GM15510 (cell line): ENCODE results near the gene KCNQ1.

Experiments
- POLR2A ChIP-seq: IDR thresholded peaks from 3 replicates; pipeline ENCODE4 v1.6.1; 2011; ENCODE audit warnings: borderline replicate concordance; ENCODE audit not compliant: insufficient read length; ENCODE audit errors: extremely low read depth

The KCNQ1 gene

DNA sequence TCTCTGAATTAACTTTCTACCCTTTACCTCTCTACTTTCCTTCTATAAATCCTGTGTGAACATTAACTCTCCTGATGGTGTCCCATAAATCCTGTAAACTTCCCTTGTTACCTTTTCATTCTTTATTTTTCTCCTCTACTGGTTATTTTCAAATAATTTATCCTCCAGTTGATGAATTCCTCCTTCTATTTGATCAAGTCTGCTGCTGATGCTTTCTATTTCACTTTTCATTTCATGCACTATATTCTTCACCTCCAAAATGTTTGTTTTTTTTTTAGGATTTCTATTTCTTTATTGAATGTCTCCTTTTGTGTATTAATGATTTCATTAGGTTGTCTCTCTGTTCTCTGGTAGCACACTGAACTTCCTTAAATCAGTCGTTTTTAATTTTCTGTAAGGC, 186.4 kb downstream of the KCNQ1 start:
- TF ChIP-seq POLR2A = no peak

DNA sequence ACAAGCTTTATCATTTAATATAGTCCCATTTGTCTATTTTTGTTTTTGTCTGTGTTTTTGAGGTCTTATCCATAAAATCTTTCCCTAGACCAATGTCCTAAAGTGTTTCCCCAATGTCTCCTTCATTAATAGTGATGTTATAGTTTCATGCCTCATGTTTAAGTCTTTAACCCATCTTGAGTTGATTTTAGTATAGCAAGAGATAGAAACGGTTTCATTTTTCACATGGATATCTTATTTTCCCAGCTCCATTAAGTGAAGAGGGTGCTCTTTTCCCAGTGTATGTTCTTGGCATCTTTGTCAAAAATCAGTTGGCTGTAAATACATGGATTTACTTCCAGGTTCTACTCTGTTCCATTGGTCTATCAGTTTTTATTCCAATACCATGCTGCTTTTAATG, 196.8 kb downstream of the KCNQ1 start:
- no peak for TF ChIP-seq POLR2A

DNA sequence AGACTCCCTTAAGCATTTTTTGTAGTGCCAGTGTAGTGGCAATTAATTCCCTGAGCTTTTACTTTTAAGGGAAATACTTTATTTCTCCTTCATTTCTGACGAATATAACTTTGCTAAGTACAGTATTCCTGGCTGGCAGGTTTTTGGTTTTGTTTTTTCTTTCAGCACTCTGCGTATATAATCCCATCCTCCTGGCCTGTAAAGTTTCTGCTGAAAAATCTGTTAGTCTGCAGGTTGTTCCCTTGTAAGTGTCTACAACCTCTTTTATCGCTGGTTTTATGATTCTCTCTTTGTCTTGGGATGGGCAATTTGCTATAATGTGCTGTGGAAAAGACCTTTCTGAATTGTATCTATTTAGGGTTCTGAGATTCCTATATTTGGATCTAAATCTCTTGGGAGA, 198.9 kb downstream of the KCNQ1 start:
- no peak for TF ChIP-seq POLR2A

DNA sequence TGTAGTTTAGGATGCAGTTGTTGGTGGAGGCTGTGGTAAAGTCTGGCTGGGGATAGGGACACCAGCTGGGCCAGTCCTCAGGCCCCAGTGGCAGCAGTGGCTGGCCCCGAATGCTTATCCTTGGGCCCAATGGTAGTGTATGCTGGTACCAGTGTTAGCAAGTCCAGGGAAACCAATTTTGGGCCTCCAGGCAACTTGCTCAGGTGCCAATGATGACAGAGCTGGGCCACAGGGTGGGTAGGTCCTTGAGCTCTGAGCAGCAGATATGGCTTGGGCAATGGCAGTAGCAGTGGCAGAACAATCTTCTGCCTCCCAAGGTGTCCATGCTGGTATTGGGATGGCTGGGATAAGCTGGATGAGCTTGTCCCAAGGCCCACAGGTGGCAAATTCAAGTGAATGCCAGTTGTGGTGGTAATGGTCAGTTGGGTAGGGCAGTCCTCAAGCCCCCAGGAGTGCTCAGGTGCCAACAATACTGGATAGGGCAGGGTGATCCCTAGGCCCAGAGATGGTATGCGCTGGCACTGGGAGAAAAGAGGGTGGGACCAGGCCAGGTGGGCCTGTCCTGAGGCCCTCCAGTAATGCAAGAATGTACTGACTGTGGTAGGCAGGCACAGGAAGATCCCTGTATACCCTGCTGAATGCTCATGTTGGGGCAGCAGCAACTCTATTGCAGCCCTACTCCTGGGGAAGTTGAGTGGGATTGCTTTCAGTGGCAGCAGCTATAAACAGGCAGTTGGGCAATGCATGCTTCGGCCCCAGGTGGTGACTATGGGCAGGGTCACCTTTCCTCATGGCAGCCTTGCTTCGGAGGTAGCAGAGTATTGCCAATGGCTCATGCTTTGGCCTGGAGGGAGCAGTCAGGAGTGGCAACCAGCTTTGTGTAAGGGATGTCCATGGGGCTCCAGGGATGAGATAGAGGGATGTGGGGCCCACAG, 200.3 kb downstream of the KCNQ1 start:
- no peak for TF ChIP-seq POLR2A

DNA sequence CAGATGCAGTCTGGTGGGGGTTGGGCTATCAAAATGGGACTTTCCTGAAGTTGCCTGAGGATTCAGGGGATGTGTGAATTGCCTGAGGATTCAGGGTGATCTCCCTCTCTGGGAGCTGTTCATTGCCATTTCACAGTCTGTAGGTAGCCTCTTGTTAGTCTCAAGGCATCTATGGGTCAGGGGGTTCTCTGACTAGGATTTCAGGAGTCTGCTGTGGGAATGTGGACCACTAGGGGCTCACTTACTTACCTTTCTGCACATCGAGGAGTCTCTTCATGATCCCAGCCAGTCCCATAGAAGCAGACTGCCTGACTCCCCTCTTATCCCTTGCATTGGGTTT, 200.9 kb downstream of the KCNQ1 start:
- no peak for TF ChIP-seq POLR2A

DNA sequence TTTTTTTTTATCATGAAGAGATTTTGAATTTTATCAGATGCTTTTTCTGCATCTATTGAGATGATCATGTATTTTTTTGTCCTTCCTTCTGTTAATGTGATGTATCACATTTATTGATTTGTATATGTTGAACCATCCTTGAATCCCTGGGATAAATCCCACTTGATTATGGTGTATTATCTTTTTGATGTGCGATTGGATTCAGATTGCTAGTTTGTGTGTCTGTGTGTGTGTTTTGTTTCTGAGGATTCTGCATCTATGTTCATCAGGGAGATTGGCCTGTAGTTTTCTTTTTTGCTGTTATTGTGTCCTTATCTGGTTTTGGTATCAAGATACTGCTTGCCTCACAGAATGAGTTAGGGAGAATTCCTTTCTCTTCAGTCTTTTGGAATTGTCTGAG, 202.4 kb downstream of the KCNQ1 start:
- TF ChIP-seq POLR2A = no peak

DNA sequence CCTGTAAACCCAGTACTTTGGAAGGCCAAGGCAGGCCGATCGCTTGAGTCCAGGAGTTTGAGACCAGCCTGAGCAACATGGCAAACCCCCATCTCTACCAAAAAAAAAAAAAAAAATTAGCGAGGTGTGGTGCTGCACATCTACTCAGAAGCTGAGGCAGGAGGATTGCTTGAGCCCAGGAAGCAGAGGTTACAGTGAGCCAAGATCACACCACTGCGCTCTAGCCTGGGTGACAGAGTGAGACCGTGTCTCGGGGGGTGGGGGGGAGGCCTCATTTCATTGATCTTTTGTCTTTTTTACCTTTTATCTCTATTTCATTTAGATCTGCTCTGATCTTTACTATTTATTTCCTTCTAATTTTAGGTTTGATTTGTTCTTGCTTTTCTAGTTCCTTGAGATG, 203.1 kb downstream of the KCNQ1 start:
- no peak for TF ChIP-seq POLR2A

DNA sequence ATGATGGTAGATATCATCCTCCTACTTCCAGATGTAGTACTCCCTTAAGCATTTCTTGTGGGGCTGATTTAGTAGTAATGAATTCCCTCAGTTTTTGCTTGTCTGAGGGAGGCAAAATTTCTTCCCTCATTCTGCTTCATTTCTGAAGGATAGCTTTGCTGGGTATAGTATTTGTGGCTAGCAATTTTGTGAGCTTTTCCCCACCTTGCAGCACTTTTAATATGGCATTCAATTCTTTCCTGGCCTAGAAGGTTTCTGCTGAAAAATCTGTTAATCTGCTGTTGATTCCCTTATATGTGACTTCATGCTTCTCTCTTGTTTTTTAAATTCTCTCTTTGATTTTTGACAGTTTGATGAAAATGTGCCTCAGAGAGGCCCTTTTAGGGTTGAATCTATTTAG, 204.6 kb downstream of the KCNQ1 start:
- TF ChIP-seq POLR2A = no peak

DNA sequence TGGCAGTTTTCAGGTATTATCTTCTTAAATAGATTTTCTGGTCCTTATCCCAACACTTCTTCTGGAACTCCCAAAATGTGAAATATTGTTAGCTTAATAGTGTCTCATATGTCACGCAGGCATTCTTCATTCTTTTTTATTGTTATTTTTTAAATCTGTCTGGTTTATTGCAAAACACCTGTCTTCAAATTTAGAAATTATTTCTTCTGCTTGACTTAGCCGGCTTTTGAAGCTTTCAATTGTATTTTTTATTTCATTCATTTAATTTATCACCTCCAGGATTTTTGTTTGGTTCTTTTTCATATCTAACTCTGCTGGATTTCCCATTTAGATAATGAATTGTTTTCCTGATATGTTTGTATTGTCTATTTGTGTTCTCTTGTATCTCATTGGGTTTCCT, 205.0 kb downstream of the KCNQ1 start:
- TF ChIP-seq POLR2A = no peak

DNA sequence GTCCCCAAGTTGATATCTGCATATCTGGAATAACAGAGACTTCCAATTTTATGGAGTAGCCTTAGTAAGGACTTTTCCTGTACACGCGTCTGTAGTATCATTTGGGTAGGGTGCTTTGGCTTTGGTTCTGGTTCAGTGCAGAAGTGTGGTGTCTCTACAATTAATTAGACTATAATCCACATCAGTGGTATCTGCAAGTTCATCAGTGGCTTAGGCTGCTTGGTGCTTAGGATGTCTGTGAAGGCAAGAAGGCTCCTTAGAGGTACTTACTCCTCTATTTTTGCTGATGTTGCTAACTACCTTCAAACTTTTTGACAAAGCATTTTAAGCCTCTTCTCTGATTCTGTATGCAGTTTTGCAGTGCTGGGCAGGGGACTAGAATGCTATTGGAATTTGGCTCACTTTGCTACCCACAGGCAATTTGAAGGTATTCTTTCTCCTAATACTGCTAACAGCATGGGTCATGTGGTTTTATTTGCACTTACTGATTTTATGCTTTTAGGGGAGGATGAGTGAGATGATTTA, 205.6 kb downstream of the KCNQ1 start:
- no peak for TF ChIP-seq POLR2A

DNA sequence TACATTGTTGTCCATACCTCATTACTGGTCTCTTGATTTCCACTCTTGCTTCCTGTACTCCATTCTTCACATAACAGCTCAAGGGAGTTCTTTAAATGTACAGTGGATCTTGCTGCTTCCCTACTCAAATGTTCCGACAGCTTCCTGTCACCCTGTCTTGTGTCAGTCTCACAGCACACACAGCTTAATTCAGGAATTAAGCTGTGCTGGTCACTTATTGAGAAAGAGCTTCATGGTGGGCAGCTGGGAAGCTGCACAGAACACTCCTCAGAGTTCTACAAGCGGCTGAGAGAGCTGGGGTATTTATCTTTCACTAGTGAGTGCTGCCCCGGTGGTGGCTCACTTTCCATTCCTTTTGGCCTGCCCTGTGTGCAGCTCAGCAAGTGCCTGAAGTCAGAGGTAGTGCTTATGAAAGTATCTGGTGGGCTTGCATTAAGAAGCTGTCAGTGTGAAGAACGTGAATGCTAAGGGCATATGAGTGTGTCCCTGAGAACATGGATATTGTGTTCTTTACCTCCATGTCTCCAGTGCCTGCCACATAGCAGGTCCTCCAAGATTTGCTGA, 206.3 kb downstream of the KCNQ1 start:
- no peak for TF ChIP-seq POLR2A

DNA sequence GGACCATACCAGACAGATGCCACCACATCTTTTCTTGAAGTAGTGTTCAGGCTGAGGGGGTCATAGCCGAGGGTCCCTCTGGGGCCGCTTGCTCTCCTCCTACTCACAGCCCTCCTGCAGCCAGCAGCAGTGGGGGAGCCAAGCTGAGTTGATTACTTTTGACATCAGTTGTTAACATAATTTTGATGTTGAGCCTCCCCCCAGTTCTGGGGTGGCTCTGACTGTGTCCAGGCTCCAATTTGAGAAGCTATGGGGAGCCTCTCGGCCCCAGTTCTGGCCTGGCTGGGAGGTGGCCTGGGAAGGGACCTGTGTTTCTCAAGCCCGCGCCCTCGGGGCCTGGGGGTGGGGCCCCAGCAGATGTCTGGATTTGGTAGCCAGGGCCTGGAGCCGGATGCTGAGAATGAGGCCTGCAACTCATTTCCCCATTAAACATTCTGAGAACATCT, 207.0 kb downstream of the KCNQ1 start:
- no peak for TF ChIP-seq POLR2A

DNA sequence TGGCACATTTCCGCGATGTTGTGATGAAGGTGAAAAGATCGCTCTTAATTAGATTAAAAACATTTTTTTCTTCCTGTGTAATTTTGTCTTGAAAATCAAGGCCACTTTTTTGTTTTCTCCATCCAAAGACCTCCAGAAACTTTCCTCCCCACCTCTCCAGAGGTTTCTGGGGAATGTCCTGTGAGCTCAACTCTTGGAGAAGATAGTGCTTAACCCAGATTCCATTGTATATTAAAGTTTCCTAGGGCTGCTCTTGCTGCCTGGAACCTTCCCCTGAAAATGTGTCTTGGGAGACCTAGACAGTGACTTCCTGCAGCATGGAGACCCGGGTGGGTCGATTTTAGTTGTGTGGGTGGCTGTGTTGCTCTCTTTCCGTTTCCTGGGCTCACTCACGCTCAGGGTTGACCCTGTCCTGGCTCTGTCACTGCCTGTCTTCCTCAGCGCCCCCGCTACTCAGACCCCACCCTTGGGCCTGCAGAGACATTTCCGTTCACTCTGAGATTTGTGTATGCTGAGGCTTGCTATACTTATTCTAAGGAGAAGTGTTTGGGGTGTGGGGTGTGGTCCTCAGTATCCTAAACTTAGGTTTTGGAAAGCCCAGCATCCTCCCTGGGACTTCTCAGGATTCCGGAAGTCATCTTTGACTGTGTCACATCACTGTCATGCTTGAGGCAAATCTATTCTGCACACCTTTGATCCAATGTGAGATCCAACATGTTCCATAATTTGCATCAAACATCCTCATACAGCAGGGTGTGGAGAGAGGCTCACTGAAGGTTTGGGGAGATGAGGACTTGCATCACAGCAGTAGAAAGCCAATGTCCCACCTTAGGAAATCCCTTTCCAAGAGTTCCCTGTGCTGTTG, 207.8 kb downstream of the KCNQ1 start:
- TF ChIP-seq POLR2A = no peak

DNA sequence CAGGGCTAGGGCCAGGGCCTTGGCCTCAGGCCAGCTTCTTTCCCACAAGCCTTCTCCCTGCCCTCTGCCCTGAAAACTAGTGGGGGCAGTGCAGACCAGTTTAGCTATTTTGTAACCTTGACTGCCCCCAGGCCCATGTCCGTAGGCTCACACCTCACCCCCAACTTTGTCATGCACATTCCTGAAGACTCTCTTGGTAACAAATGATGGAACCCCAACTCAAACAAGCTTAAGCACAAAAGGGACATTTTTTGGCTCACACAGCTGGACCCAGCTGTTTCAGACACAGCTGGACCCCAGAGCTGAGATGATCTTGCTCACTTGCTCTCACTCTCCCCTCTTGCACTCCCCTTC, 208.4 kb downstream of the KCNQ1 start:
- TF ChIP-seq POLR2A = no peak
